HG02840 (cell line): ENCODE data around the gene AKAP6.
"Not testable (repeated sequence)": the region's sequence is repeated elsewhere in the genome, so short reads cannot be mapped to it uniquely, and the experiment has no call there.

Source experiments
- ATAC-seq: cut with Tn5 transposase; IDR thresholded peaks from one replicate; pipeline ENCODE4 v1.9.1; 2021; ENCODE audit warnings: mild to moderate bottlenecking, moderate library complexity, moderate number of reproducible peaks; ENCODE audit not compliant: unreplicated experiment, low FRiP score

The AKAP6 gene

GRCh38 chr14:32366256-32366879 lies 37.3 kb downstream of the AKAP6 start:
- ATAC-seq = no peak

- no peak for ATAC-seq
These were observed 37.9 kb downstream of the AKAP6 start for GRCh38 chr14:32366986-32367385.

- no peak for ATAC-seq
These were observed 38.4 kb downstream of the AKAP6 start for GRCh38 chr14:32367516-32367915.

- ATAC-seq = no peak
These were observed 39.0 kb downstream of the AKAP6 start for GRCh38 chr14:32368107-32368506.

GRCh38 chr14:32370714-32371113 lies 41.6 kb downstream of the AKAP6 start:
- ATAC-seq = no peak

- ATAC-seq = no peak
These were observed 43.1 kb downstream of the AKAP6 start for GRCh38 chr14:32372154-32372553.

GRCh38 chr14:32373174-32373573 lies 44.1 kb downstream of the AKAP6 start:
- ATAC-seq = not testable (repeated sequence)

- ATAC-seq = no peak
These were observed 45.1 kb downstream of the AKAP6 start for GRCh38 chr14:32374155-32374554.

GRCh38 chr14:32375663-32376062 lies 46.6 kb downstream of the AKAP6 start:
- no peak for ATAC-seq

GRCh38 chr14:32377046-32377646 lies 48.0 kb downstream of the AKAP6 start:
- ATAC-seq = no peak

GRCh38 chr14:32378284-32378683 lies 49.2 kb downstream of the AKAP6 start:
- ATAC-seq = no peak

- ATAC-seq = no peak
These were observed 50.3 kb downstream of the AKAP6 start for GRCh38 chr14:32379447-32379846.

- ATAC-seq = no peak
These were observed 52.8 kb downstream of the AKAP6 start for GRCh38 chr14:32381869-32382268.

GRCh38 chr14:32382704-32383103 lies 53.6 kb downstream of the AKAP6 start:
- ATAC-seq = no peak

- ATAC-seq = no peak
These were observed 54.4 kb downstream of the AKAP6 start for GRCh38 chr14:32383364-32384009.

- no peak for ATAC-seq
These were observed 55.4 kb downstream of the AKAP6 start for GRCh38 chr14:32384464-32384863.

- not testable (repeated sequence) for ATAC-seq
These were observed 58.2 kb downstream of the AKAP6 start for GRCh38 chr14:32387295-32387694.

- no peak for ATAC-seq
These were observed 64.0 kb downstream of the AKAP6 start for GRCh38 chr14:32393119-32393518.

- no peak for ATAC-seq
These were observed 64.9 kb downstream of the AKAP6 start for GRCh38 chr14:32394038-32394437.

- no peak for ATAC-seq
These were observed 67.8 kb downstream of the AKAP6 start for GRCh38 chr14:32396885-32397284.

GRCh38 chr14:32397861-32398640 lies 69.0 kb downstream of the AKAP6 start:
- ATAC-seq = no peak
